Thyroid gland (tissue), 4 donors: ENCODE results near the gene MAEA.

Experiments
- POLR2A ChIP-seq, 2 donors: fragments of 450-650 bp; IDR thresholded peaks; one replicate each; pipeline ENCODE4 v1.6.1; 2017; ENCODE audit warnings: antibody characterized with exemption in 2 of 2, mild to moderate bottlenecking in 2 of 2, moderate library complexity in 1 of 2
- TF ChIP-seq, protein P1 (sequence below), 6 experiments: fragments of 200-600 bp in 3 of 6; fragments of 450-650 bp in 3 of 6; sonication (generic) in 3 of 6; IDR thresholded peaks; one replicate each; pipeline ENCODE4 v1.5.1; 2016 to 2019; ENCODE audit warnings: antibody characterized with exemption in 6 of 6, mild to moderate bottlenecking in 2 of 6, inconsistent platforms in 1 of 6, moderate library complexity in 1 of 6

DNA sequence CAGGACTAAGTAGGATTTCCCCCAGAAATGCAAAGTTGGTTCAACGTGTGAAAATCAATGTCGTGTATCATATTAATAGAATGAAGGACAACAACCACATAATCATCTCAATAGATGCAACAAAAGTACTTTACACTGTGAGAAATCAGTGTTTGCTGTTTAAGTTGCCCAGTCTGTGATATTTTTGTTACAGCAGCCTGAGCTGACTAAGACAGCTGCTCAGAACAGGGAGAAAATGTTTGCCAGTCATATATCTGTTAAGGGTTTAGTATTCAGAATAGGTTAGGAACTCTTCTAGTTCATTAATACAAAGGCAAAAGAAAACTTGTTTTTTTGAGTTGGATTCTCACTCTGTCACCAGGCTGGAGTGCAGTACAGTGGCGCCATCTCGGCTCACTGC, 12.5 kb downstream of the MAEA start:
- no peak for TF ChIP-seq POLR2A (IDR thresholded peaks at IDR 0.05)
- TF ChIP-seq, protein P1, sequence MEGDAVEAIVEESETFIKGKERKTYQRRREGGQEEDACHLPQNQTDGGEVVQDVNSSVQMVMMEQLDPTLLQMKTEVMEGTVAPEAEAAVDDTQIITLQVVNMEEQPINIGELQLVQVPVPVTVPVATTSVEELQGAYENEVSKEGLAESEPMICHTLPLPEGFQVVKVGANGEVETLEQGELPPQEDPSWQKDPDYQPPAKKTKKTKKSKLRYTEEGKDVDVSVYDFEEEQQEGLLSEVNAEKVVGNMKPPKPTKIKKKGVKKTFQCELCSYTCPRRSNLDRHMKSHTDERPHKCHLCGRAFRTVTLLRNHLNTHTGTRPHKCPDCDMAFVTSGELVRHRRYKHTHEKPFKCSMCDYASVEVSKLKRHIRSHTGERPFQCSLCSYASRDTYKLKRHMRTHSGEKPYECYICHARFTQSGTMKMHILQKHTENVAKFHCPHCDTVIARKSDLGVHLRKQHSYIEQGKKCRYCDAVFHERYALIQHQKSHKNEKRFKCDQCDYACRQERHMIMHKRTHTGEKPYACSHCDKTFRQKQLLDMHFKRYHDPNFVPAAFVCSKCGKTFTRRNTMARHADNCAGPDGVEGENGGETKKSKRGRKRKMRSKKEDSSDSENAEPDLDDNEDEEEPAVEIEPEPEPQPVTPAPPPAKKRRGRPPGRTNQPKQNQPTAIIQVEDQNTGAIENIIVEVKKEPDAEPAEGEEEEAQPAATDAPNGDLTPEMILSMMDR (IDR thresholded peaks at IDR 0.05): no peak
